ENCODE measurements around the gene ZDHHC18. TPM values are rescaled to one million over a fixed set of nuclear protein-coding genes. Genes with fewer than 3 reads are reported as not detected.

ZDHHC18 gene
- total and polyA plus RNA-seq, 2 of the 8 experiments (the other 6 are each of a cell fraction or from before 2014, with no cell fraction given): 29.7 to 49.8 TPM

GRCh38 chr1:26814377-26814776 is 12.1 kb upstream of the ZDHHC18 start (continued):
- TF ChIP-seq CHD7 (IDR thresholded peaks at IDR 0.05; ENCODE audit: insufficient replicate concordance, low read length) (no peak), CREB1 (IDR thresholded peaks at IDR 0.05) (no peak), RXRA (IDR thresholded peaks at IDR 0.05; ENCODE audit: insufficient read depth, low read depth, low read length) (no peak), USF2 (IDR thresholded peaks at IDR 0.05; ENCODE audit: low read length) (no peak), MAX (IDR thresholded peaks at IDR 0.05) (no peak), SRF (IDR thresholded peaks at IDR 0.05; ENCODE audit: low read depth, low read length) (no peak), EGR1 (IDR thresholded peaks at IDR 0.05; ENCODE audit: borderline replicate concordance, low read depth, low read length) (no peak)

Measured in H1 (cell line).